Right kidney (tissue), 1 donor: ENCODE measurements around the gene DOCK3.
"Not testable (repeated sequence)": the region's sequence is repeated elsewhere in the genome, so short reads cannot be mapped to it uniquely, and the experiment has no call there.

Experiments used
- DNase-seq: peaks from one replicate; pipeline ENCODE4 v3.0.0-alpha.2; 2016

The DOCK3 gene

DNA sequence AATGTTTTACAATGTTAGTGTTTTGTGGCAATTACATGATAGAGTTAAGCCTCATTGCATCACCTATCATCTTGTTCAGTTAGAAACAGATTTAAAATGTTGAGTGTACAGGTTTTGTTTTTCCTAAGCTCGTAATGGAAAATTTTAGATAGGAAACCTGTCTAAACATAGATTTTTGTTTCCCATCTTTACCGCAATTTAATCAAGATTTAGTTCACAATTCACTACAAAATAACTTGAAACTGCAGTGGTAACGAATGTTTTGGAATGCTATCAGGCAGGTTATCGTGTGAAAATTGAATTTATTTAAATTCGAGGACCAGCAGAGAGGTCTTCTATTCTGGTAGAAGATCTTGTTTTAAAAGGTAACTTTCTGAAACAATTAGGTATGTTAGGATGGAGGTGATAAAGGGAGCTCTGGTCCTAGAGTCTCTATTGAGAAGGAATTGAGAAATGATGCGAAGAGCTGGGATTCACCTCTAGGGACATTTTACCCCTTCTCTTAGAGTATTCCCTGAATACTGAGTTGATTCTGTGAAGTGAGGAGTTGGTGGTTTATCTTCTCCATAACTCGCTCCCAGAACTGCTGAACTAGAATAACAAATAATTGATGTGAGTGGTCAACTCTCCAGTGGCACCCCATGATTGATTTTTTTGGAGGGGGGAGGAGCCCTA lies 1.4 kb downstream of the DOCK3 start:
- no peak for DNase-seq

GRCh38 chr3:50687127-50687751 lies 12.5 kb downstream of the DOCK3 start:
- DNase-seq: no peak

DNA sequence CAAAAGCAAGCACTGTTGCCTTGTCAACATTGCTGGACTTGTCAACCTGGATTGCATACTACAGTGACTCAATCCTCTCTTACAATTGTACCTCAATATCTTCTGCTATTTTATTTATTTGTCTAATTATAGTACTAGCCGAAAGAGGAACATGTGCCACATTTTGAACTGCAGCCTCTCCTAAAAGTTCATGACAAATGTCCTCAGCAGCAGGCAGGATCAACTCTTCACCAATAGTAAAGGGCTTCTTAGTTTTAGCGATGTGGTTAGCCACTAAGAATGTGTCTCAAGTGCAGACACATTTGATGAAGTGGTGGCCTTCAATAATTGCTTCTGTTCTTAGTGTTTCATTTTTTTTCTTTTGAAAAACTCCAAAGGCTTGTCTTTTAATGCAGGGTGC lies 13.2 kb downstream of the DOCK3 start:
- no peak for DNase-seq

GRCh38 chr3:50688602-50689001 lies 13.9 kb downstream of the DOCK3 start:
- not testable (repeated sequence) for DNase-seq

DNA sequence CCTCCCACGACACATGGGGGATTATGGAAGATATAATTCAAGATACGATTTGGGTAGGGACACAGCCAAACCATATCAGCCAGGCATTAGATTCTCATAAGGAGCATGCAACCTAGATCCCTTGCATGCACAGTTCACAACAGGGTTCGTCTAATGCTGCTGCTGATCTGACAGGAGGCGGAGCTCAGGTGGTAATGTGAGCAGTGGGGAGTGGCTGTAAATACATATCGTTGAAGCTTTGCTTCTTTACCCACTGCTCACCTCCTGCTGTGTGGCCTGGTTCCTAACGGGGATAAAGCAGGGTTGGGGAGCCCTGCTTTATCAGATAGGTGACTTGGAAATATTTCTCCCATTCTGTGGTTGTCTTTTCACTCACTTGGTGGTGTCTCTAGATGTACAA lies 14.8 kb downstream of the DOCK3 start:
- no peak for DNase-seq

DNA sequence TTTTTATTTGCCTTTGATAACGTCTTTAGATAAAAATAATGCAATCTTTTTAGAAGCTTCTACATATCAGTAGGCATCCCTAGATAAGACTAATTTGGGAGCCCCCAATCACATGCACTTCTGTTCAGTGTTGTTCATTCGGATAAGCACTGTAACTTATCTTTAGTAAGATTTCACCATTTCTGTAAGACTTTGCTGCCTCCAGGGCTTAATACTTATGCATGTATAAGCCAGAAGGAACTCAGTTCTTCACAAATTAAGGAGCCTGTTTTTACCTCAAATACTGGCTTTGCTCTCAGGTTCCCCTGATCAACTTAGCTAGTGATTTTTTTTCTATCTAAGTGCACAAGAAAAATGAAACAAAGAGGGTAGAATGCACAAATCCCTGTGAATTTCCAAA lies 20.3 kb downstream of the DOCK3 start:
- DNase-seq: no peak

DNA sequence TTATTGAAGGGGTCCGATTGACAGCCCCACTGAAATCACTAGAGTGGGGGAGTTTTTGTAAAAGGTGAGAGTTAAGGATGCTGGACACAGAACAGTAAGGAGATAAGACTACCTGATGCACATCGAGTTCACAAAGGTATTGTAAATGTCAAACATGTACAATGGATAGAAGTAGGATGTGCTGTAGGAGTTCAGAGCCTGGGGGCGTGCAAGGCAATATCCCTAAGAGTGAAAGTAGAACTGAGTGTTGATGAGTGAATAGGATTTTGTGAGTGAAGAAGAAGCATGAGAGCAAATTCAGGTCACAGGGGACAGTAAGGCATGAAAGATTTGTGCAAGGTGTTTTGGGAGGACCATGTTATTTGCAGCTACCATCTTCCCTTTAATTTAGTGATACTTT lies 21.5 kb downstream of the DOCK3 start:
- DNase-seq: no peak

DNA sequence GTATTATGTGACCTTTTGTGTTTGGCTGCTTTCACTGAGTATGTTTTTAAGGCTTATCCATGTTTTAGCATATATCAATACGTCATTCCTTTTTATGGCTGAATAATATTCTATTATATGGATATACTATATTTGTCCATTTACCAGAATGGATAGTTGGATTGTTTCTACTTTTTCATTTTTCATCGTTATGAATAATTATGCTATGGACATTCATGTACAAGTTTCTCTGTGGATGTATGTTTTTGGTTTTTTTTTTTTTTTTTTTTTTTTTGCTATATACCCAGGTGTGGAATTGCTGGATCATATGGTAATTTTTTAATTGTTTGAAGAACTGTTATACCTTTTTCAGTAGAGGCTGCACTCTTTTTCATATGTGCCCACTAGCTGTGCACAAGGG lies 23.5 kb downstream of the DOCK3 start:
- no peak for DNase-seq

DNA sequence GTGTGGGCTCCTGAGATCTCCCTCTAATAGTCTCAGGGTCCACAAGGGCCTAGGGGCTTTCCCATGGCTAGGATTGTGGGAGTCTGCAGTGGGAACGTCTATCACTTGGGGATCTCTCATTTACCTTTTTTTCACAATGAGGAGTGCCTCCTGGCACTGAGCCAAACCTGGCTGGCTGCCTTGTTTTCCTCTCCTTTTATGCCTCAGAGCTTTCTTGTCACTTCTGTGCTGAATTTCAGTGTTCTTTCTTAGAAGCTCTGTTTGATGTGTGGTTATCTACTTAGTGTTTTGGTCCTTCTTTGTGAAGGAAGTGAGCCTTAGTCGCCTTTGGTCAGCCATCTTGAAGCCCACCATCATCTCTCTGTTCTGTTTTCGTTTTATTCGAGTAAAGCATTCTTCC lies 33.9 kb downstream of the DOCK3 start:
- no peak for DNase-seq

DNA sequence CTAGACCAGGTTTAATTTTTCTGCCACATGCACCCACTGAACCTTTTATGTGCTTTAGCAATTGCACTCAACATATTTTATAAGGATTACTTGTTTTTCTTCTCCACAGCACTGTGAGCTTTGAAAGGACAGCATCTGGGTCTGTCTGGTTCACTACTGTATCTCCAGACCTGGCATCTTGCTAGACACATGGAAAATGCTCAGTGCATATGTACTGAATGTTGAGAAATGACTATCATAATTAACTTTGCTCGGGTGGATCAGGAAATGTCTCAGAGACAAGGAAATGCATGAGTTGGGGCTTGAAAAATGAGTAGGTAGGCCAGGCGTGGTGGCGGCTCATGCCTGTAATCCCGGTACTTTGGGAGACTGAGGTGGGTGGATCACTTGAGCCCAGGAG lies 40.2 kb downstream of the DOCK3 start:
- no peak for DNase-seq

- DNase-seq: no peak
These were observed 50.1 kb downstream of the DOCK3 start for GRCh38 chr3:50724831-50725230.

DNA sequence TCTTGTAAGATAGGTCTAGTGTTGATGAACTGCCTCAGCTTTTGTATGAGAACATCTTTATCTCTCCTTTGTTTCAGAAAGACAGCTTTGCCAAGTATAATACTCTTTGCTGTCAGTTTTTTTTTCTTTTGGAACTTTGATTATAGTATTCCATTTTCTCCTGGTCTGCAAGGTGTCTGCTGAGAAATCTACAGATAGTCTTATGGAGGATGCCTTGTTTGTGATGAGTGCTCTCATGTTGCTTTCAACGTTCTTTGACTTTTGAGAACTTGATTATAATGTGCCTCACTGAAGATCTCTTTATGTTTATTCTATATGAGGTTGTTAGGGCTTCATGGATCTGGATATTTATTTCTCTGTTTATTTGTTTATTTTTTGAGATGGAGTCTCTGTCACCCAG lies 60.3 kb downstream of the DOCK3 start:
- no peak for DNase-seq

DNA sequence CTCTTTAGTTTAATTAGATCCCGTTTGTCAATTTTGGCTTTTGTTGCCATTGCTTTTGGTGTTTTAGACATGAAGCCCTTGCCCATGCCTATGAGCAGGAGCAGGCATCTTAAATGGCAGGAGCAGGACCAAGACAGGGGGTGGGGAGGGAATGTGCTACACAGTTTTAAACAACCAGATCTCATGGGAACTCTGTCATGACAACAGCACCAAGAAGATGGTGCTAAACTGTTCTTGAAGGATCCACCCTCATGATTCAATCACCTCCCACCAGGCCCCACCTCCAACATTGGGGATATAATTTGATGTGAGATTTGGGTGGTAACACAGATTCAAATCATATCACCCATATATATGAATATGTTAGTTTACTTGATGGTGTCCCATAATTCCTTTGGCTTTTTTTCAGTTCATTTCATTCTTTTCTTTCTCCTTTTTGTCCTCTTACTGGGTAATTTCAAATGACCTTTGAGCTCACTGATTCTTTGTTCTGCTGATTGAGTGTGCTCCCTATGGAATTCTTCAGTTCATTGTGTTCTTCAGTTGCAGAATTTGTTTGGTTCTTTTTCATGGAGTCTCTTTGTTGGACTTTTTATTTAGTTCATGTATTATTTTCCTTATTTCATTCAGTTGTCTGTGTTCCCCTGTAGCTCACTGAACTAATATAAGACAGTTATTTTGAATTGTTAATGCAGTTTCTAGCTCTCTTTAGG lies 62.6 kb downstream of the DOCK3 start:
- DNase-seq: no peak

GRCh38 chr3:50737906-50738598 lies 63.3 kb downstream of the DOCK3 start:
- DNase-seq: no peak

GRCh38 chr3:50743643-50744042 lies 68.9 kb downstream of the DOCK3 start:
- DNase-seq: no peak

DNA sequence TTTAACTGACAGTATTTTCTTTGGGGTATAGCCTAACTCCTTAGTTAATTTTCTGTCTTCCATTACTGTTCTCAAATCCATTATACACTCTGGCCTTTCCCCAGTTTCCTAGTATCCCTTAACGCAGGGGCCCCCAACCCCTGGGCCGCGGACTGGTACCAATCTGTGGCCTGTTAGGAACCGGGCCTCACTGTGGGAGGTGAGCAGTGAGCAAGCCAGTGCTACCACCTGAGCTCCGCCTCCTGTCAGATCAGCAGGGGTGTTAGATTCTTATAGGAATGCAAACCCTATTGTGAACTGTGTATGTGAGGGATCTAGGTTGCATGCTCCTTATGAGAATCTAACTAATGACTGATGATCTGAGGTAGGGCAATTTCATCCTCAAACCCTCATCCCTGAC lies 75.1 kb downstream of the DOCK3 start:
- DNase-seq: no peak

- DNase-seq: no peak
These were observed 84.3 kb downstream of the DOCK3 start for GRCh38 chr3:50759015-50759414.

DNA sequence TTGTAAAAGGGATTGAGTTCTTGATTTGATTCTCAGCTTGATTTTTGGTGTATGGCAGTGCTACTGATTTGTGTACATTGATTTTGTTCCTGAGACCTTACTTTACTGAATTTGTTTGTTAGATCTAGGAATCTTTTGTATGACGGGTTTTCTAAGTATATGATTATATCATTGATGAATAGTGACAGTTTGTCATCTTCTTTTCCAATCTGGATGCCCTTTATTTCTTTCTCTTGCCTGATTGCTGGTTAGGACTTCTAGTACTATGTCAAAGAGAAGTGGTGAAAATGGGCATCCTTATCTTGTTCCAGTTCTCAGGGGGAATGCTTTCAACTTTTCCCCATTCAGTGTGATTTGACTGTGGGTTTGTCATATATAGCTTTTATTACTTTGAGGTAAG lies 103.0 kb downstream of the DOCK3 start:
- no peak for DNase-seq

GRCh38 chr3:50781766-50782165 lies 107.0 kb downstream of the DOCK3 start:
- DNase-seq: not testable (repeated sequence)

DNA sequence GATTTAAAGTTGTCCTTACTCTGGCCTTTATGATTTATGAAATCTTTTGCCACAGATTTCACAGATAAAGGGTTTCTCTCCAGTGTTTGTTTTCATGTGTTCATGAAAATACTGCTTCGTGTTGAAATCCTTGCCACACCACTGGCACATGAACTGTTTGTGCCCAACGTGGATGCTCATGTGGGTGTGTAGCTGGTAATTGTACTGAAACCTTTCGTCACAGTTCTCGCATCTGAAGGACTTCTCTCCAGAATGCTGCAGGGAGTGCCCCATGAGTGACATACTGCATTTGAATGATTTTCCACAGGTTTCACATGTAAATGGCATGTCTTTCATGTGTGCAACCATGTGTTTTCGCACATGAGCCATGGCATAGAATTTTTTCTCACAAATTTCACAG lies 111.9 kb downstream of the DOCK3 start:
- no peak for DNase-seq

DNA sequence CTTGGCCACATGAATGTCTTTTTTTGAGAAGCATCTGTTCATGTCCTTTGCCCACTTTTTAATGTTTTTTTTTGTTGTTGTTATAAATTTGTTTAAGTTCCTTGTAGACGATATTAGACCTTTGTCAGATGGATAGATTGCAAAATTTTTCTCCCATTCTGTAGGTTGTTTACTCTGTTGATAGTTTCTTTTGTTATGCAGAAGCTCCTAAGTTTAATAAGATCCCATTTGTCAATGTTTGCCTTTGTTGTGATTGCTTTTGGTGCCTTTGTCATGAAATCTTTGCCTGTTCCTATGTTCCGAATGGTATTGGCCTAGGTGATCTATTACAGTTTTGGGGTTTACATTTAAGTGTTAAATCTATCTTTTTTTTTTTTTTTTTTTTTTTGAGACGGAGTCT lies 116.2 kb downstream of the DOCK3 start:
- not testable (repeated sequence) for DNase-seq

DNA sequence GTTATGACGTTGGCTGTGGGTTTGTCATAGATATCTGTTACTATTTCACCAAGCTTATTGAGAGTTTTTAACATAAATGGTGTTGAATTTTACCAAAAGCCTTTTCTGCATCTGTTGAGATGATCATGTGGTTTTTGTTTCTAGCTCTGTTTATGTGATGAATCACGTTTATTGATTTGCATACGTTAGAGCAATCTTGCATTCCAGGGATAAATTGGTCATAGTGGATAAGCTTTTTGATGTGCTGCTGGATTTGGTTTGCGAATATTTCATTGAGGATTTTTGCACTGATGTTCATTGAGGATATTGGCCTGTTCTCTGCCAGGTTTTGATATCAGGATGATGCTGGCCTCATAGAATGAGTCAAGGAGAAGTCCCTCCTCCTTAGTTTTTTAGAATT lies 117.8 kb downstream of the DOCK3 start:
- no peak for DNase-seq

DNA sequence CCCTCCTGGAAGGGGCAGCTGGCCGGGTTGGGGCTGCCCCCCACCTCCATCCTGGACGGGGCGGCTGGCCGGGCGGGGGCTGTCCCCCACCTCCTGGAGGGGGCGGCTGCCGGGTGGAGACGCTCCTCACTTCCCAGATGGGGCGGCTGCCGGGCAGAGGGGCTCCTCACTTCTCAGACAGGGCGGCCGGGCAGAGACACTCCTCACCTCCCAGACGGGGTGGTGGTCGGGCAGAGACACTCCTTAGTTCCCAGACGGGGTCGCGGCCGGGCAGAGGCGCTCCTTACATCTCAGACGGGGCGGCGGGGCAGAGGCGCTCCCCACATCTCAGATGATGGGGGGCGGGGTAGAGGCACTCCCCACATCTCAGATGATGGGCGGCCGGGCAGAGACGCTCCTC lies 129.1 kb downstream of the DOCK3 start:
- DNase-seq: not testable (repeated sequence)
